ENCODE results near the gene ENOX1. TPM values are rescaled to one million over a fixed set of nuclear protein-coding genes. Genes with fewer than 3 reads are reported as not detected.

ENOX1 gene
- total and polyA plus RNA-seq, 9 of the 15 experiments (the other 6 are each of a cell fraction or from before 2014, with no cell fraction given) = not detected

DNA sequence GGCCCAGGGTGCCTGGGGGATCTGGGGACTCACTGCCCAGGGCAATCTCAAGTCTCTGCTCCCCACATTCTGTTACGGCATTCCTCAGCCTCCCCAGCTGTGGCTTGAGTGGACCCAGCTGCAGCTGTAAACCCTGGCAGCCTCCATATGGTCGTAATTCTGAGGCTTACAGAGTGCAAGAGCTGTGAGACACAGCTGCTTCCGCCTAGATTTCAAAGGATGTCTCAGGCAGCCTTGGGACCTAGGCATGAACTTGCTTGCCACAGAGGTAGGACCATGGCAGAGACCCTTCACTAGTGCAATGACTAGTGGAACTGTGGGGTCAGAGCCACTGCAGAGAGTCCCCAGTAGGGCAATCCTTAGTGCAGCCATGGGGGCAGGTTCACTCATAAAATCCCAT is 297.5 kb downstream of the ENOX1 start:
- no peaks in the 10 kb centered on the region for H3K36me3 ChIP-seq (ENCODE audit: control insufficient read depth, insufficient read depth, low read length)
- no peak overlapping the region for H2AFZ ChIP-seq (ENCODE audit: low read depth, low read length)
- in situ Hi-C loops (cut with MboI) (no loop called here), intact Hi-C loops (cut with micrococcal nuclease) (no loop called here)
- H3K27me3 ChIP-seq (ENCODE audit: control insufficient read depth in 2 of 2, insufficient read depth in 2 of 2, low read length in 2 of 2) = no peaks in the 10 kb centered on the region
- FAIRE-seq = no peak
- H3K9ac ChIP-seq (ENCODE audit: insufficient read depth in 1 of 2, low read depth in 2 of 2, low read length in 2 of 2) = no peak overlapping the region
- POLR2A ChIA-PET = no interaction called here
- no peak overlapping the region for H3K4me3 ChIP-seq
- H3K4me1 ChIP-seq (replicated peaks in 1 of 2; ENCODE audit: control insufficient read depth in 2 of 2, insufficient read depth in 2 of 2, low read length in 2 of 2) = no peaks in the 10 kb centered on the region
- no peak overlapping the region for H3K4me2 ChIP-seq (ENCODE audit: insufficient read depth, low read length)
- 0% methylated on average over 2 of the region's 3 CpGs for WGBS (ENCODE audit: insufficient coverage, low coverage, missing lambda C conversion rate)
- DNase-seq (ENCODE audit: extremely low read depth in 1 of 4, low spot score in 3 of 4) = no peak
- H4K20me1 ChIP-seq (replicated peaks; ENCODE audit: control insufficient read depth, insufficient read depth, low read length) = no peaks in the 10 kb centered on the region
- TF ChIP-seq TFE3 (CRISPR knock-in tag; IDR thresholded peaks at IDR 0.05) (no peak), PML (IDR thresholded peaks at IDR 0.05; ENCODE audit: low read length) (no peak), CTBP1 (IDR thresholded peaks at IDR 0.05; ENCODE audit: borderline replicate concordance) (no peak), ZNF3 (CRISPR knock-in tag; IDR thresholded peaks at IDR 0.05) (no peak), HNRNPH1 (optimal IDR thresholded peaks at IDR 0.05; ENCODE audit: low read depth, low read length) (no peak), ZNF561 (CRISPR knock-in tag; conservative IDR thresholded peaks at IDR 0.05) (no peak), EHMT2 (IDR thresholded peaks at IDR 0.05) (no peak), RBM15 (IDR thresholded peaks at IDR 0.05; ENCODE audit: insufficient read depth, low read length) (no peak), ZNF347 (CRISPR knock-in tag; IDR thresholded peaks at IDR 0.05; ENCODE audit: low read depth) (no peak), TAF9B (IDR thresholded peaks at IDR 0.05; ENCODE audit: partially characterized antibody) (no peak), MIER1 (IDR thresholded peaks at IDR 0.05; ENCODE audit: low read depth) (no peak), CREM (IDR thresholded peaks at IDR 0.05; ENCODE audit: low read depth) (no peak), IRF1 (CRISPR knock-in tag; IDR thresholded peaks at IDR 0.05; ENCODE audit: borderline replicate concordance) (no peak), ZBTB43 (CRISPR knock-in tag; IDR thresholded peaks at IDR 0.05) (no peak), MAZ (CRISPR knock-in tag; conservative IDR thresholded peaks at IDR 0.05 in 1 of 2, IDR thresholded peaks at IDR 0.05 in 1 of 2) (no peak), ZNF584 (CRISPR knock-in tag; IDR thresholded peaks at IDR 0.05; ENCODE audit: low read depth) (no peak)
- CTCF ChIA-PET (ENCODE audit: low intra/inter-chr PET ratio) = no interaction called here
- no peaks in the 10 kb centered on the region for H3K79me2 ChIP-seq (ENCODE audit: control insufficient read depth, insufficient read depth, low read length)
- ATAC-seq = no peak
- no TSS peak for BruUV-seq (replicated peaks)
- H3K27ac ChIP-seq (ENCODE audit: extremely low read depth, low read depth, low read length) = no peak overlapping the region
- no peaks in the 10 kb centered on the region for H3K9me3 ChIP-seq (replicated peaks; ENCODE audit: control insufficient read depth, insufficient read depth, low read depth, low read length)
- no peaks in the 10 kb centered on the region for H3K9me1 ChIP-seq (ENCODE audit: control insufficient read depth, insufficient read depth, low read length)
